ENCODE data around the gene CHST11. TPM values are rescaled to one million over a fixed set of nuclear protein-coding genes. Genes with fewer than 3 reads are reported as not detected.

CHST11 gene
- total and polyA plus RNA-seq, 10 of the 15 experiments (the other 5 are each of a cell fraction or from before 2014, with no cell fraction given) = 1.9 to 38.1 (median 17.2) TPM

DNA sequence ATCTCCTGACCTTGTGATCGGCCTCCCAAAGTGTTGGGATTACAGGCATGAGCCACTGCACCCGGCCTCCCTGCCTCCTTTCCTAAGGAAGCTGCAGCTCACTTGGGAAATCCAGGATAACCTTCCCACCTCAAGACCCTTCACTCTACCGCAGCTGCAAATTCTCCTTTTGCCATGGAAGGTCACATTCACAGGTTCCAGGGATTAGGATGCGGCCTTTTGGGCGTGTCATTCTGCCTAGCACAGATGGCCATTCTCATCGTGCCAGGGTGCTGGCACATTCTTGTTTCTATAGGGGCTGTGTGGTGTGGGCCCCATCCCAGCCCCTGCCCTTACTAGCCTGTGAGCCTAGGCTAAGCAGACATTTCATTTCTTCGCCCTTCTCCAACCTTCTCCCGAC lies 219.9 kb downstream of the CHST11 start:
- CTCF ChIA-PET = interaction anchor here (1.0 kb wide), 1 partner anchor 295 kb away, joined by 4 read pairs; no protein-coding TSS in a partner anchor
- 84% methylated on average over 8 of the region's 8 CpGs for WGBS (ENCODE audit: insufficient coverage, insufficient replicate concordance, low lambda C conversion rate, missing lambda C conversion rate)
- ATAC-seq (no peak), DNase-seq (ENCODE audit: low read depth, low spot score) (no peak), FAIRE-seq (no peak)
- H3K27me3 ChIP-seq (replicated peaks in 1 of 2; ENCODE audit: control insufficient read depth in 2 of 2, insufficient read depth in 2 of 2, low read length in 1 of 2) = no peaks in the 10 kb centered on the region
- RAD21 ChIA-PET (ENCODE audit: unreplicated experiment) = interaction anchor here (1.0 kb wide), 2 partner anchors 295 to 376 kb away, joined by 3 read pairs; no protein-coding TSS in a partner anchor
- H3K27ac ChIP-seq (ENCODE audit: control insufficient read depth, insufficient read depth) = no peak overlapping the region
- TF ChIP-seq, protein P1, sequence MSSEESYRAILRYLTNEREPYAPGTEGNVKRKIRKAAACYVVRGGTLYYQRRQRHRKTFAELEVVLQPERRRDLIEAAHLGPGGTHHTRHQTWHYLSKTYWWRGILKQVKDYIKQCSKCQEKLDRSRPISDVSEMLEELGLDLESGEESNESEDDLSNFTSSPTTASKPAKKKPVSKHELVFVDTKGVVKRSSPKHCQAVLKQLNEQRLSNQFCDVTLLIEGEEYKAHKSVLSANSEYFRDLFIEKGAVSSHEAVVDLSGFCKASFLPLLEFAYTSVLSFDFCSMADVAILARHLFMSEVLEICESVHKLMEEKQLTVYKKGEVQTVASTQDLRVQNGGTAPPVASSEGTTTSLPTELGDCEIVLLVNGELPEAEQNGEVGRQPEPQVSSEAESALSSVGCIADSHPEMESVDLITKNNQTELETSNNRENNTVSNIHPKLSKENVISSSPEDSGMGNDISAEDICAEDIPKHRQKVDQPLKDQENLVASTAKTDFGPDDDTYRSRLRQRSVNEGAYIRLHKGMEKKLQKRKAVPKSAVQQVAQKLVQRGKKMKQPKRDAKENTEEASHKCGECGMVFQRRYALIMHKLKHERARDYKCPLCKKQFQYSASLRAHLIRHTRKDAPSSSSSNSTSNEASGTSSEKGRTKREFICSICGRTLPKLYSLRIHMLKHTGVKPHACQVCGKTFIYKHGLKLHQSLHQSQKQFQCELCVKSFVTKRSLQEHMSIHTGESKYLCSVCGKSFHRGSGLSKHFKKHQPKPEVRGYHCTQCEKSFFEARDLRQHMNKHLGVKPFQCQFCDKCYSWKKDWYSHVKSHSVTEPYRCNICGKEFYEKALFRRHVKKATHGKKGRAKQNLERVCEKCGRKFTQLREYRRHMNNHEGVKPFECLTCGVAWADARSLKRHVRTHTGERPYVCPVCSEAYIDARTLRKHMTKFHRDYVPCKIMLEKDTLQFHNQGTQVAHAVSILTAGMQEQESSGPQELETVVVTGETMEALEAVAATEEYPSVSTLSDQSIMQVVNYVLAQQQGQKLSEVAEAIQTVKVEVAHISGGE (CRISPR knock-in tag; IDR thresholded peaks at IDR 0.05) = no peak
- no peak for TF ChIP-seq NR2F1 (conservative IDR thresholded peaks at IDR 0.05)
- TF ChIP-seq, protein P2, sequence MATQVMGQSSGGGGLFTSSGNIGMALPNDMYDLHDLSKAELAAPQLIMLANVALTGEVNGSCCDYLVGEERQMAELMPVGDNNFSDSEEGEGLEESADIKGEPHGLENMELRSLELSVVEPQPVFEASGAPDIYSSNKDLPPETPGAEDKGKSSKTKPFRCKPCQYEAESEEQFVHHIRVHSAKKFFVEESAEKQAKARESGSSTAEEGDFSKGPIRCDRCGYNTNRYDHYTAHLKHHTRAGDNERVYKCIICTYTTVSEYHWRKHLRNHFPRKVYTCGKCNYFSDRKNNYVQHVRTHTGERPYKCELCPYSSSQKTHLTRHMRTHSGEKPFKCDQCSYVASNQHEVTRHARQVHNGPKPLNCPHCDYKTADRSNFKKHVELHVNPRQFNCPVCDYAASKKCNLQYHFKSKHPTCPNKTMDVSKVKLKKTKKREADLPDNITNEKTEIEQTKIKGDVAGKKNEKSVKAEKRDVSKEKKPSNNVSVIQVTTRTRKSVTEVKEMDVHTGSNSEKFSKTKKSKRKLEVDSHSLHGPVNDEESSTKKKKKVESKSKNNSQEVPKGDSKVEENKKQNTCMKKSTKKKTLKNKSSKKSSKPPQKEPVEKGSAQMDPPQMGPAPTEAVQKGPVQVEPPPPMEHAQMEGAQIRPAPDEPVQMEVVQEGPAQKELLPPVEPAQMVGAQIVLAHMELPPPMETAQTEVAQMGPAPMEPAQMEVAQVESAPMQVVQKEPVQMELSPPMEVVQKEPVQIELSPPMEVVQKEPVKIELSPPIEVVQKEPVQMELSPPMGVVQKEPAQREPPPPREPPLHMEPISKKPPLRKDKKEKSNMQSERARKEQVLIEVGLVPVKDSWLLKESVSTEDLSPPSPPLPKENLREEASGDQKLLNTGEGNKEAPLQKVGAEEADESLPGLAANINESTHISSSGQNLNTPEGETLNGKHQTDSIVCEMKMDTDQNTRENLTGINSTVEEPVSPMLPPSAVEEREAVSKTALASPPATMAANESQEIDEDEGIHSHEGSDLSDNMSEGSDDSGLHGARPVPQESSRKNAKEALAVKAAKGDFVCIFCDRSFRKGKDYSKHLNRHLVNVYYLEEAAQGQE (IDR thresholded peaks at IDR 0.05; ENCODE audit: low read depth, low read length) = no peak
- no peak for TF ChIP-seq ZZZ3 (IDR thresholded peaks at IDR 0.05; ENCODE audit: control insufficient read depth, insufficient read length, low read depth)
- no peak for TF ChIP-seq IKZF2 (IDR thresholded peaks at IDR 0.05)
- no peak for TF ChIP-seq IKZF1 (conservative IDR thresholded peaks at IDR 0.05)
- TF ChIP-seq CHD2 (IDR thresholded peaks at IDR 0.05; ENCODE audit: borderline replicate concordance, low read depth, low read length) = no peak
- TF ChIP-seq BRCA1 (IDR thresholded peaks at IDR 0.05; ENCODE audit: low read depth, low read length) = no peak
- no peak for TF ChIP-seq JUNB (IDR thresholded peaks at IDR 0.05)
- TF ChIP-seq YBX1 (IDR thresholded peaks at IDR 0.05) = no peak
- TF ChIP-seq FOS (IDR thresholded peaks at IDR 0.05; ENCODE audit: borderline replicate concordance, extremely low read depth, insufficient read length) = no peak
- no peak for TF ChIP-seq POLR2AphosphoS5 (IDR thresholded peaks at IDR 0.05; ENCODE audit: low read length)
- no peak for TF ChIP-seq ATF7 (IDR thresholded peaks at IDR 0.05; ENCODE audit: low read depth)
- TF ChIP-seq JUND (IDR thresholded peaks at IDR 0.05; ENCODE audit: low read depth, low read length) = no peak
- TF ChIP-seq CBX5 (IDR thresholded peaks at IDR 0.05; ENCODE audit: low read depth) = no peak
- TF ChIP-seq ZNF274 (IDR thresholded peaks at IDR 0.05; ENCODE audit: insufficient read depth, insufficient read length) = no peak
- TF ChIP-seq CEBPB (IDR thresholded peaks at IDR 0.05; ENCODE audit: borderline replicate concordance in 1 of 2, low read depth in 2 of 2, low read length in 2 of 2) = no peak
- no peak for TF ChIP-seq BCL11A (IDR thresholded peaks at IDR 0.05; ENCODE audit: low read depth, low read length)
- POLR2A ChIA-PET = no interaction called here
- peaks cover 38% of the 10 kb centered on the region for H3K4me1 ChIP-seq (ENCODE audit: control insufficient read depth, insufficient read depth, low read length)
- no peak overlapping the region for H3K4me3 ChIP-seq
- H3K36me3 ChIP-seq (ENCODE audit: control insufficient read depth in 2 of 2, insufficient read depth in 2 of 2, low read length in 1 of 2) = no peaks in the 10 kb centered on the region
- peaks cover 30% of the 10 kb centered on the region for H3K79me2 ChIP-seq (ENCODE audit: control insufficient read depth, insufficient read depth, low read length)
- no TSS peak for BruUV-seq (replicated peaks)
- intact Hi-C loops (cut with micrococcal nuclease; ENCODE audit: unreplicated experiment) (no loop called here), in situ Hi-C loops (cut with MboI) (no loop called here)
- no peaks in the 10 kb centered on the region; the same call in 2 of the 3 replicates for H3K9me3 ChIP-seq (replicated peaks; ENCODE audit: control insufficient read depth, insufficient read depth, low read length)
- H2AFZ ChIP-seq (ENCODE audit: control insufficient read depth, low read depth, low read length) = no peak overlapping the region
- SMC1A ChIA-PET (ENCODE audit: uncharacterized antibody, unreplicated experiment) = interaction anchor here (1.4 kb wide), 1 partner anchor 9 kb away, joined by 5 read pairs; no protein-coding TSS in a partner anchor
- H3K9ac ChIP-seq (ENCODE audit: control insufficient read depth, insufficient read depth, low read length) = no peak overlapping the region
- no peak overlapping the region for H3K4me2 ChIP-seq (ENCODE audit: control insufficient read depth, insufficient read depth)
- H4K20me1 ChIP-seq (ENCODE audit: control insufficient read depth, insufficient read depth) = no peaks in the 10 kb centered on the region
